CD4-positive, alpha-beta T cell treated with Interleukin-2 at 100 ng/mL for 4 hours (primary cell): Measurements from ENCODE around the gene ATP6V0A4.
"Not testable (repeated sequence)": the region's sequence is repeated elsewhere in the genome, so short reads cannot be mapped to it uniquely, and the experiment has no call there.

Source experiments
- DNase-seq: peaks from one replicate; pipeline ENCODE4 v3.0.0-alpha.2; 2020; ENCODE audit warnings: low spot score

ATP6V0A4 gene

GRCh38 chr7:138802706-138803105 lies 4.7 kb upstream of the ATP6V0A4 start:
- no peak for DNase-seq

- DNase-seq, result no peak
These were observed 3.3 kb upstream of the ATP6V0A4 start for GRCh38 chr7:138801256-138801655.

GRCh38 chr7:138799336-138800000 lies 1.5 kb upstream of the ATP6V0A4 start:
- DNase-seq, result no peak

- no peak for DNase-seq
These were observed 840 bp upstream of the ATP6V0A4 start for GRCh38 chr7:138798836-138799235.

GRCh38 chr7:138797046-138797445 lies 950 bp downstream of the ATP6V0A4 start:
- not testable (repeated sequence) for DNase-seq

- DNase-seq, result no peak
These were observed 1.9 kb downstream of the ATP6V0A4 start for GRCh38 chr7:138796038-138796615.

GRCh38 chr7:138785587-138786437 lies 12.2 kb downstream of the ATP6V0A4 start:
- DNase-seq, result no peak

GRCh38 chr7:138784692-138785091 lies 13.3 kb downstream of the ATP6V0A4 start:
- DNase-seq, result no peak

- no peak for DNase-seq
These were observed 17.0 kb downstream of the ATP6V0A4 start for GRCh38 chr7:138781004-138781403.

GRCh38 chr7:138776166-138776833 lies 21.7 kb downstream of the ATP6V0A4 start:
- no peak for DNase-seq

- DNase-seq, result no peak
These were observed 24.2 kb downstream of the ATP6V0A4 start for GRCh38 chr7:138773817-138774216.

- DNase-seq, result no peak
These were observed 24.8 kb downstream of the ATP6V0A4 start for GRCh38 chr7:138773176-138773575.

GRCh38 chr7:138770904-138771303 lies 27.1 kb downstream of the ATP6V0A4 start:
- DNase-seq, result no peak

- DNase-seq, result no peak
These were observed 29.8 kb downstream of the ATP6V0A4 start for GRCh38 chr7:138768241-138768640.

GRCh38 chr7:138756591-138757242 lies 41.3 kb downstream of the ATP6V0A4 start:
- no peak for DNase-seq

- no peak for DNase-seq
These were observed 42.0 kb downstream of the ATP6V0A4 start for GRCh38 chr7:138755842-138756590.

- no peak for DNase-seq
These were observed 42.7 kb downstream of the ATP6V0A4 start for GRCh38 chr7:138755331-138755747.

- peak; percentile 30 for DNase-seq
These were observed 44.4 kb downstream of the ATP6V0A4 start for GRCh38 chr7:138753610-138754009.

- no peak for DNase-seq
These were observed 44.9 kb downstream of the ATP6V0A4 start for GRCh38 chr7:138753150-138753518.

- peak; percentile 96 for DNase-seq
These were observed 45.4 kb downstream of the ATP6V0A4 start for GRCh38 chr7:138752518-138753149.
